Dendritic cell treated with granulocyte-macrophage colony-stimulating factor and Interleukin-4, amounts not matched to agents 40 ng/mL and 50 ng/mL, for 4 days (primary cell): ENCODE measurements around the gene RBMS3.

Source experiments
- H3K27ac Mint-ChIP-seq: one replicate; pipeline ENCODE4 v1.8.0; 2022; ENCODE audit warnings: mild to moderate bottlenecking, mixed read lengths
- H3K27me3 Mint-ChIP-seq: one replicate; pipeline ENCODE4 v1.8.0; 2022; ENCODE audit warnings: mild to moderate bottlenecking, mixed read lengths
- H3K36me3 Mint-ChIP-seq: one replicate; pipeline ENCODE4 v1.8.0; 2022; ENCODE audit warnings: low read depth, mixed read lengths
- H3K4me1 Mint-ChIP-seq: one replicate; pipeline ENCODE4 v1.8.0; 2022; ENCODE audit warnings: low read depth, mixed read lengths
- H3K4me3 Mint-ChIP-seq: one replicate; pipeline ENCODE4 v1.8.0; 2022; ENCODE audit warnings: mild to moderate bottlenecking, moderate library complexity, mixed read lengths
- H3K9me3 Mint-ChIP-seq: one replicate; pipeline ENCODE4 v1.8.0; 2022; ENCODE audit warnings: mixed read lengths
- intact Hi-C: fragments of 100-400 bp; cut with micrococcal nuclease; formaldehyde crosslinking; loops from one replicate; pipeline ENCODE4 v1.15.0; 2022

RBMS3 gene

GRCh38 chr3:29597376-29598008 lies 316.6 kb downstream of the RBMS3 start:
- Mint-ChIP-seq H3K9me3 (no peaks in the 10 kb centered on the region), H3K4me3 (no peak overlapping the region), H3K36me3 (no peaks in the 10 kb centered on the region), H3K27ac (no peak overlapping the region), H3K4me1 (no peaks in the 10 kb centered on the region), H3K27me3 (no peaks in the 10 kb centered on the region)
- intact Hi-C loops = no loop called here

DNA sequence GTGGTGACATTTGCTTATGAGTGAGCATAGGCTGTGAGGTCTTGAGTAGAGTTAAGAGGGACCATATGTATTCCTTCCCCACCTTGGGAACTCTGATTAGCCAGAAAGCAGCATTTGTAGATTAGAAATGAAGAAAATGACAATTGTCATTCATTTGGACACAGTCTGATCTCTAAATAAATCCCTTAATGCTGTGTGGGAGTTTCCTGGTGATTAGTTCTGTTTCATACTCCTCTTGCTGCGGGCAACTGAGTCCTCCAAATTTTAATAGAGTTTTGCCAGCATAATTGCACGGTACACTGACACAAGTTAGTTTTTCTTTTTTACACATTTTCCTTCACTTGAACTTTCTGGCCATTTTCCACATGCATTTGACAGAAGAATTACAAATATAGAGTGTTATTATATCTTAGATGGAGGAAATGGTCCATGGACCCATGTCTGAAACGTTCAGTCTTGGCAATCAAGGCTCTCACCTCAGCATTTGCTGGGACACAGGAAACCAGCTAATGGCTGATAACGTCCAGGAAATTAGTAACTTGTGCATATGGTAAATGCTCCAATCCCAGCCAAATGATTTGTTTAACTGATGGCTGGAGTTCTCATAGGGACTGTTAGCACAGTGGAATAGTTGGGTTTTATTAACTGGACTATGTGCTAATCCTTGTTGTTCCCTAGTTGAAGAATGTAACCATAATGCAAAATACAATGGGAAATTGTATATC lies 321.2 kb downstream of the RBMS3 start:
- Mint-ChIP-seq H3K27me3 (no peaks in the 10 kb centered on the region), H3K9me3 (no peaks in the 10 kb centered on the region), H3K4me1 (no peaks in the 10 kb centered on the region), H3K4me3 (no peak overlapping the region), H3K36me3 (no peaks in the 10 kb centered on the region), H3K27ac (no peak overlapping the region)
- intact Hi-C loops = no loop called here

- no peaks in the 10 kb centered on the region for H3K4me1 Mint-ChIP-seq
- intact Hi-C loops = no loop called here
- H3K36me3 Mint-ChIP-seq = no peaks in the 10 kb centered on the region
- H3K4me3 Mint-ChIP-seq = no peak overlapping the region
- H3K27me3 Mint-ChIP-seq = no peaks in the 10 kb centered on the region
- no peak overlapping the region for H3K27ac Mint-ChIP-seq
- no peaks in the 10 kb centered on the region for H3K9me3 Mint-ChIP-seq
Measured at GRCh38 chr3:29605845-29606244, 325.0 kb downstream of the RBMS3 start.

GRCh38 chr3:29606416-29606815 lies 325.5 kb downstream of the RBMS3 start:
- H3K4me3 Mint-ChIP-seq = no peak overlapping the region
- H3K27me3 Mint-ChIP-seq = no peaks in the 10 kb centered on the region
- H3K36me3 Mint-ChIP-seq = no peaks in the 10 kb centered on the region
- no peak overlapping the region for H3K27ac Mint-ChIP-seq
- intact Hi-C loops = no loop called here
- no peaks in the 10 kb centered on the region for H3K4me1 Mint-ChIP-seq
- H3K9me3 Mint-ChIP-seq = no peaks in the 10 kb centered on the region

DNA sequence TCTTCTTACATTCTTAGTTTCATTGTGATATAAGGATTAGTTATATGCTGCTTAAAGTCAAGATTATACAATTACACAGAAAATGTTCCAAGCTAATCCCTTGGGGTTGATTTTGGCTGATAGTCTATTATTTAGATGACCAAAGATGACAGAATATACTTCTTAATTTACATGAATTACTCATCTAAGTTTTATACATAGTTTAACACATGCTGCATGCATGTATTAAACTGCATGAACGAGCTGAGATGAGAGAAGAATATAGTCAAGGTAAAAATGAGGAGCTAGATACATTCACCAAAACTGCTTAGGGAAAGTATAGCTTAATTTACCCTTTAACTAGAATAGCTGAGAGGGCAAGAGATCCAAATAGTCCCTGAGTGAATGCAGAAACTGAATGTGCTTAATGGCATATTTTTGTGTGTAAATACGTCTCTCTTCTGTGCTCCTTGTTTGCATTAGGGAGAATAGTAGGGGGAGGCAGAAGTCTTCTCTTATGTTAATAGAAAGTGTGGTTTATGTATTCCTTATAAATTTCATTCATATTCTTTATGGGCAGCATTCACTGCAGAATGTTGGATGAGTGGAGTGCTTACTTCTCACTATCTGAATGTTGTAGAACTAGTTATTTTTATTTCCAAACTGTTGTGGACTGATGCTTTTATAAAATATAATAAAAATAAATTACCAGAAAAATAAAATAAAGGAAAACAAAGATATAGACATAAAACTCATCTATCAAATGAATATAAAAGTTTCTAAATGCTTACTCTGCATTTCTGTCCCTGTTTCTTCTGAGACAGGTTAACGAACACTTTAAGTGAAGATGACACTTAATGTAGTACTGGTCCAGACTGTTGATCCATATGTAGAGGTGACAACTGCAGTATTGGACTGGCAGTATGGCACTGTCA lies 327.8 kb downstream of the RBMS3 start:
- H3K4me3 Mint-ChIP-seq = no peak overlapping the region
- no peaks in the 10 kb centered on the region for H3K27me3 Mint-ChIP-seq
- intact Hi-C loops = no loop called here
- H3K9me3 Mint-ChIP-seq = peaks cover under 1% of the 10 kb centered on the region
- no peaks in the 10 kb centered on the region for H3K36me3 Mint-ChIP-seq
- H3K27ac Mint-ChIP-seq = no peak overlapping the region
- no peaks in the 10 kb centered on the region for H3K4me1 Mint-ChIP-seq

DNA sequence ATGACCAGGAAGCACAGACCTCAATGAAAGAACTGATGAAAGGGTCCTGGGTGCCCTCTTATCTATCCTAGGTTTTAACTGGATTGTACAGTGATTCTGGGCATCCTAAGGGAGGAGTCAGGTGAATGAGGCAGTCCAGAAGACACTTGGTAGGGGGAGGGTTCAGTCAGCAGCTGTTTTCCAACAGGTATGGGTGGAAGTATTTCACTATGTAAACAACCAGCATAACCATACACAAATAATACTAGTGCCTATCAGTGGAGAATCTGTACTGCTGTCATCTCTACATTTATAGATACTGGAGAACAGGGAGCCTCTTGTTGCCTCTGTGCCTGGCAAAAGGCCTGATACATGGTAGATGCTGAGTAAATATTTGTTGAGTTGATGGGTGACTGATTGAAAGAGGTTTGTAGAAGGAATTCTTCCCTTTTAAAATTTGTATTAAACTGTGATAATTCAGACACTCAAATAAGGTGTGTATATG lies 328.5 kb downstream of the RBMS3 start:
- Mint-ChIP-seq H3K27me3 (no peaks in the 10 kb centered on the region), H3K4me1 (no peaks in the 10 kb centered on the region), H3K36me3 (no peaks in the 10 kb centered on the region), H3K4me3 (no peak overlapping the region), H3K27ac (no peak overlapping the region), H3K9me3 (peaks cover 7% of the 10 kb centered on the region)
- intact Hi-C loops = no loop called here

DNA sequence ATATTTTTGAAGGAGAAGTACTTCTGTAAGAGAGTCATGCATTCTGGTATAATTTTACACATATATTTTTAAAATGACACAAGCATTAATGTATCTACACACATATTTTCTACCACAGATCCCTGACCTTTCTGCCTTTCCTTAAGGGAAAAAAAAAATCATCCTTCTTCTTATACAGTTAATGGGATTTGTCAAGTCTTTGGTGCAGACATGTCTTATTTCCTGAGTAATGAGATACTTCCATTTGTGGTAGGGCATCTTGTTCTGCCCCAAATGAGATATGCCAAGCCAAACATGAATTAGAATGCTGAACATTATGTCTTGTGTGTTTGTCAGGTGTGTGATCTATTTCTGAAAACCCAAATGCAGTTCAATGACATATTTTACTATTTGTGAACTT lies 329.9 kb downstream of the RBMS3 start:
- Mint-ChIP-seq H3K4me3 (no peak overlapping the region), H3K27ac (no peak overlapping the region), H3K27me3 (peaks cover under 1% of the 10 kb centered on the region), H3K4me1 (no peaks in the 10 kb centered on the region), H3K9me3 (peaks cover 8% of the 10 kb centered on the region), H3K36me3 (no peaks in the 10 kb centered on the region)
- intact Hi-C loops = no loop called here

GRCh38 chr3:29611252-29611651 lies 330.4 kb downstream of the RBMS3 start:
- H3K4me1 Mint-ChIP-seq = no peaks in the 10 kb centered on the region
- H3K36me3 Mint-ChIP-seq = no peaks in the 10 kb centered on the region
- intact Hi-C loops = no loop called here
- no peak overlapping the region for H3K27ac Mint-ChIP-seq
- peaks cover 6% of the 10 kb centered on the region for H3K27me3 Mint-ChIP-seq
- H3K9me3 Mint-ChIP-seq = peaks cover 8% of the 10 kb centered on the region
- H3K4me3 Mint-ChIP-seq = no peak overlapping the region

GRCh38 chr3:29612536-29612935 lies 331.7 kb downstream of the RBMS3 start:
- intact Hi-C loops = no loop called here
- H3K27me3 Mint-ChIP-seq = peaks cover 12% of the 10 kb centered on the region
- no peaks in the 10 kb centered on the region for H3K36me3 Mint-ChIP-seq
- no peaks in the 10 kb centered on the region for H3K4me1 Mint-ChIP-seq
- H3K9me3 Mint-ChIP-seq = peaks cover 17% of the 10 kb centered on the region
- no peak overlapping the region for H3K27ac Mint-ChIP-seq
- H3K4me3 Mint-ChIP-seq = no peak overlapping the region

- H3K36me3 Mint-ChIP-seq = no peaks in the 10 kb centered on the region
- H3K27me3 Mint-ChIP-seq = peaks cover 12% of the 10 kb centered on the region
- no peak overlapping the region for H3K4me3 Mint-ChIP-seq
- intact Hi-C loops = no loop called here
- H3K4me1 Mint-ChIP-seq = peaks cover 7% of the 10 kb centered on the region
- no peak overlapping the region for H3K27ac Mint-ChIP-seq
- peaks cover 17% of the 10 kb centered on the region for H3K9me3 Mint-ChIP-seq
Measured at GRCh38 chr3:29614954-29615353, 334.1 kb downstream of the RBMS3 start.

DNA sequence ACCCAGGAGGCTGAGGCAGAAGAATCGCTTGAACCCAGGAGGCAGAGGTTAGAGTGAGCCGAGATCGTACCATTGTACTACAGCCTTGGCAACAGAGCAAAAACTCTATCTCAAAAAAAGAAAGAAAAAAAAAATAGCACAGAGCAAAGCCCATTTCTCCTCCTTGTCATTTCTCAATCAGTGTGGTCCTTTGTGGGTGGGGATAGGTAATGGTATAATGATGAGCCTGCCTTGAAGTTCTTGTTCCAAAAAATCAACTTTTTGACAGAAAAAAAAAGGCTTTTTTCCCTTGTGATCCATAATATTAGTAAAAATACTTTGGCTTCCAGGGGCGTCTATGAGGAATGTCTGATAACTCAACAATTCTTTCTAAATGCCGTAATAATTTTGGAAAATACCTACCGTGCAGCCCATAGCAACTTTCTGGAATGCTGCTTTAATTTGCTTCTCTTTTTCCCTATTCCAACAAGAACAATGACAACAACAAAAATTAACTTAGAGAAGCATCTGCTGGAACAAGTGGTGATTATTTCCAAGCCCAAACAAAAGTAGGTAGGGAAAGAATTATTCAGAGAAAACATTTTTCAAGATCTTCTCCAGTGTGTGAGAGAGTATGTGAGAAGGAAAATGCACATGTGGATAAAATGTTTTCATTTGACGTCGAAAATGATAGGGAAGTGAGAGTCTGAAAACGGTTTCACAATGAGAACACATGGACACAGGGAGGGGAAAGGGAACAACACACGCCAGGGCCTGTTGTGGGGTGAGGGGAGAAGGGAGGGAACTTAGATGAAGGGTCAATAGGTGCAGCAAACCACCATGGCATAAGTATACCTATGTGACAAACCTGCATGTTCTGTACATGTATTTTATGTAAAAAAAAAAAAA lies 337.8 kb downstream of the RBMS3 start:
- Mint-ChIP-seq H3K4me3 (no peak overlapping the region), H3K9me3 (peaks cover 17% of the 10 kb centered on the region), H3K4me1 (peaks cover 7% of the 10 kb centered on the region), H3K27ac (no peak overlapping the region), H3K27me3 (peaks cover 17% of the 10 kb centered on the region), H3K36me3 (no peaks in the 10 kb centered on the region)
- intact Hi-C loops = no loop called here

DNA sequence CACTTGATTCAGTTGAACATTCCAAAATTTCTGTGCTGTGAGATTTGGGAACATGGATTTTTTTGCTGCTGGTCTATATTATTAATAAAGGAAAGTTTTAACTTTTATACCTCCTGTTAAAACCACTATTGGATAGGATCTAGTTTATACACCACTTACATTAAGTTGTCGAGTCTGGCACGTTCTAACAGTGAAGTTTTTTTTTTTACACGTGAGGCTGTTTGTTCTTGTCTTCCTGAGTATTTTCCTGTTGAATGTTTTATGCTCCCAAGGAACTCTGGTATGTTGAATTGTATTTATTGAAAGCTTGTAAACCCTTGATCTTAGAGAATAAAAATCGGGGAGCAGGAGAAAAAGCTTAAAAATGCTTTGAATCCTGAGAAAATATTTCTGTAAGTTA lies 338.8 kb downstream of the RBMS3 start:
- intact Hi-C loops = no loop called here
- H3K27ac Mint-ChIP-seq = no peak overlapping the region
- peaks cover 7% of the 10 kb centered on the region for H3K4me1 Mint-ChIP-seq
- H3K4me3 Mint-ChIP-seq = no peak overlapping the region
- H3K36me3 Mint-ChIP-seq = no peaks in the 10 kb centered on the region
- H3K9me3 Mint-ChIP-seq = peaks cover 9% of the 10 kb centered on the region
- H3K27me3 Mint-ChIP-seq = peaks cover 17% of the 10 kb centered on the region
